ENCODE results near the gene KIF2B. TPM values are rescaled to one million over a fixed set of nuclear protein-coding genes. Genes with fewer than 3 reads are reported as not detected.

KIF2B gene
- total RNA-seq, 2 experiments from 2014 or later, result not detected

DNA sequence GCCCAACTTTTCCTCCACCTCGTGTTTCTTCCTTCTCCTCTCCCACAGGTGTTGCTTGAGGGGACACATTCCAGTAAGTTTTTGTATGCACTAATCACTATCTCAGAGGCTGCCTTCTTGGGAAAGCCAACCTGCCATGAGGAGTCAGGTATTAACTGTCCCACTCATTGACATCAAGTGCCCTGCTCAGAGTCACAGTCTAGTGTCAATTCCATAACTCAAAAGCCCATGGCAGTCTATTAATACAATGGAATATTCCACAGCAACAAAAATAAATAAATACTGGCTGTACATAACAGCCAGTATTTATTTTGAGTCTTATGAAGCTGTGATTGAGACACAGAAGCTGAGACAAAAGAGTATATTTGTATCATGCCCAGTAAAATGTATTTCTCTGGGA lies 26.1 kb upstream of the KIF2B start:
- no peaks in the 10 kb centered on the region for H3K36me3 Mint-ChIP-seq (ENCODE audit: low read depth)
- intact Hi-C loops (cut with DNase I, micrococcal nuclease), result no loop called here
- H3K4me3 Mint-ChIP-seq, result no peak overlapping the region
- TF ChIP-seq, protein P1, sequence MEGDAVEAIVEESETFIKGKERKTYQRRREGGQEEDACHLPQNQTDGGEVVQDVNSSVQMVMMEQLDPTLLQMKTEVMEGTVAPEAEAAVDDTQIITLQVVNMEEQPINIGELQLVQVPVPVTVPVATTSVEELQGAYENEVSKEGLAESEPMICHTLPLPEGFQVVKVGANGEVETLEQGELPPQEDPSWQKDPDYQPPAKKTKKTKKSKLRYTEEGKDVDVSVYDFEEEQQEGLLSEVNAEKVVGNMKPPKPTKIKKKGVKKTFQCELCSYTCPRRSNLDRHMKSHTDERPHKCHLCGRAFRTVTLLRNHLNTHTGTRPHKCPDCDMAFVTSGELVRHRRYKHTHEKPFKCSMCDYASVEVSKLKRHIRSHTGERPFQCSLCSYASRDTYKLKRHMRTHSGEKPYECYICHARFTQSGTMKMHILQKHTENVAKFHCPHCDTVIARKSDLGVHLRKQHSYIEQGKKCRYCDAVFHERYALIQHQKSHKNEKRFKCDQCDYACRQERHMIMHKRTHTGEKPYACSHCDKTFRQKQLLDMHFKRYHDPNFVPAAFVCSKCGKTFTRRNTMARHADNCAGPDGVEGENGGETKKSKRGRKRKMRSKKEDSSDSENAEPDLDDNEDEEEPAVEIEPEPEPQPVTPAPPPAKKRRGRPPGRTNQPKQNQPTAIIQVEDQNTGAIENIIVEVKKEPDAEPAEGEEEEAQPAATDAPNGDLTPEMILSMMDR (IDR thresholded peaks at IDR 0.05), result no peak
- POLR2A ChIA-PET, result no interaction called here
- no peak overlapping the region for H3K27ac ChIP-seq (ENCODE audit: low read depth in 1 of 2, low read length in 2 of 2)
- H3K4me1 ChIP-seq (ENCODE audit: insufficient read depth, low read length), result no peaks in the 10 kb centered on the region
- H3K9me3 ChIP-seq (ENCODE audit: control insufficient read depth in 1 of 2, insufficient read depth in 1 of 2, low read length in 2 of 2), result peaks cover 0 to 13% of the 10 kb centered on the region in 2 experiments
- peaks cover 6% of the 10 kb centered on the region for H3K9me3 Mint-ChIP-seq
- H3K27ac Mint-ChIP-seq, result no peak overlapping the region
- CTCF ChIA-PET, result no interaction called here
- DNase-seq, result no peak
- ATAC-seq (ENCODE audit: poor library complexity), result no peak
- no peak overlapping the region for H3K4me3 ChIP-seq (ENCODE audit: low read length)
- no peaks in the 10 kb centered on the region for H3K27me3 ChIP-seq (ENCODE audit: control insufficient read depth in 1 of 2, insufficient read depth in 2 of 2, low read length in 2 of 2)
- no peaks in the 10 kb centered on the region for H3K36me3 ChIP-seq (ENCODE audit: insufficient read depth, low read length)
- no peaks in the 10 kb centered on the region for H3K27me3 Mint-ChIP-seq
- no peaks in the 10 kb centered on the region for H3K4me1 Mint-ChIP-seq (ENCODE audit: low read depth)

- ChIA-PET CTCF (no interaction called here), POLR2A (no interaction called here)
- Histone ChIP-seq H3K36me3 (ENCODE audit: insufficient read depth, low read length) (no peaks in the 10 kb centered on the region), H3K4me3 (ENCODE audit: low read length) (no peak overlapping the region), H3K4me1 (ENCODE audit: insufficient read depth, low read length) (no peaks in the 10 kb centered on the region), H3K27ac (ENCODE audit: low read depth in 1 of 2, low read length in 2 of 2) (no peak overlapping the region), H3K9me3 (ENCODE audit: control insufficient read depth in 1 of 2, insufficient read depth in 1 of 2, low read length in 2 of 2) (peaks cover 0 to 7% of the 10 kb centered on the region in 2 experiments), H3K27me3 (ENCODE audit: control insufficient read depth in 1 of 2, insufficient read depth in 2 of 2, low read length in 2 of 2) (no peaks in the 10 kb centered on the region)
- DNase-seq (no peak), ATAC-seq (ENCODE audit: poor library complexity) (no peak)
- intact Hi-C loops (cut with DNase I, micrococcal nuclease), result no loop called here
- Mint-ChIP-seq H3K27me3 (no peaks in the 10 kb centered on the region), H3K9me3 (peaks cover 6% of the 10 kb centered on the region), H3K36me3 (ENCODE audit: low read depth) (no peaks in the 10 kb centered on the region), H3K4me1 (ENCODE audit: low read depth) (no peaks in the 10 kb centered on the region), H3K27ac (no peak overlapping the region), H3K4me3 (no peak overlapping the region)
- TF ChIP-seq, protein P1 (IDR thresholded peaks at IDR 0.05), result no peak
Measured at GRCh38 chr17:53797501-53797900, 25.2 kb upstream of the KIF2B start.

DNA sequence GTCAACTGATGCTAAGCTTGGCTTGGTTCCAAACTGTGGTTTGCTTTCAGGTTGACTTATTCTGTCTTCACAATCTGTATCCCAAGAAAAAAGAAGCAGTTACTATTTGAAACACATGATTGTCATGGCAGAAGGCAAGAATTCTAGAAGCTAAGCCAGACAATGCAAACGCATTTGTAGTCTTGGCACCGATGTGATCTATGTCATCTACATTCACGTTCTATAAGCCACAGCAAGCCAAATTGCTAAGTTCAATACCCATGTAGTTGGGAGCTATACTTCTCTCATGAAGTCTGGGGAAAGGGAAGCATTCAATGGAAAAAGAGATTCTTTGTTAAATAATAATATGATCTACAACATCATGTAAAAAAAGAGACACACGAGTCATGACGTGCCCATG lies 18.3 kb upstream of the KIF2B start:
- H3K4me1 ChIP-seq (ENCODE audit: insufficient read depth, low read length), result no peaks in the 10 kb centered on the region
- DNase-seq, result no peak
- no peaks in the 10 kb centered on the region for H3K27me3 ChIP-seq (ENCODE audit: control insufficient read depth in 1 of 2, insufficient read depth in 2 of 2, low read length in 2 of 2)
- no peak for ATAC-seq (ENCODE audit: poor library complexity)
- Mint-ChIP-seq H3K9me3 (peaks cover 4% of the 10 kb centered on the region), H3K4me3 (no peak overlapping the region), H3K27me3 (no peaks in the 10 kb centered on the region), H3K4me1 (ENCODE audit: low read depth) (no peaks in the 10 kb centered on the region), H3K36me3 (ENCODE audit: low read depth) (no peaks in the 10 kb centered on the region), H3K27ac (no peak overlapping the region)
- H3K9me3 ChIP-seq (ENCODE audit: control insufficient read depth in 1 of 2, insufficient read depth in 1 of 2, low read length in 2 of 2), result peaks cover 0 to 4% of the 10 kb centered on the region in 2 experiments
- H3K36me3 ChIP-seq (ENCODE audit: insufficient read depth, low read length), result no peaks in the 10 kb centered on the region
- TF ChIP-seq, protein P1 (IDR thresholded peaks at IDR 0.05), result no peak
- no peak overlapping the region for H3K27ac ChIP-seq (ENCODE audit: low read depth in 1 of 2, low read length in 2 of 2)
- POLR2A ChIA-PET, result no interaction called here
- CTCF ChIA-PET, result no interaction called here
- intact Hi-C loops (cut with DNase I, micrococcal nuclease), result no loop called here
- H3K4me3 ChIP-seq (ENCODE audit: low read length), result no peak overlapping the region
